OCI-LY1 (cell line): ENCODE results near the gene FGF3.

Source experiments
- H2AFZ ChIP-seq: fragments of 200-600 bp; sonication (generic), shearing (Covaris generic); 2 replicates; pipeline ENCODE4 v1.6.0; 2014; ENCODE audit warnings: antibody characterized with exemption, mild to moderate bottlenecking, low read length
- H3F3A ChIP-seq: fragments of 200-600 bp; sonication (generic), shearing (Covaris generic); 2 replicates; pipeline ENCODE4 v1.6.0; 2014; ENCODE audit warnings: mild to moderate bottlenecking, antibody characterized with exemption, low read length, moderate library complexity; ENCODE audit not compliant: insufficient read depth
- H3K27ac ChIP-seq: fragments of 200-600 bp; sonication (generic); 2 replicates; pipeline ENCODE4 v1.5.1; 2014; ENCODE audit warnings: low read length, mixed run types, mild to moderate bottlenecking, low read depth; ENCODE audit not compliant: poor library complexity, severe bottlenecking
- H3K27me3 ChIP-seq: fragments of 200-600 bp; sonication (generic); 2 replicates; pipeline ENCODE4 v1.6.0; 2014; ENCODE audit warnings: antibody characterized with exemption, mild to moderate bottlenecking, low read length, moderate library complexity; ENCODE audit not compliant: insufficient read depth
- H3K36me3 ChIP-seq: fragments of 200-600 bp; sonication (generic); 2 replicates; pipeline ENCODE4 v1.6.1; 2014; ENCODE audit warnings: mild to moderate bottlenecking, antibody characterized with exemption, low read length, moderate library complexity, mixed read lengths; ENCODE audit not compliant: insufficient read depth
- H3K4me1 ChIP-seq: fragments of 200-600 bp; sonication (generic); 2 replicates; pipeline ENCODE4 v1.5.1; 2014; ENCODE audit warnings: mild to moderate bottlenecking, low read length, moderate library complexity; ENCODE audit not compliant: insufficient read depth, severe bottlenecking
- H3K4me2 ChIP-seq: fragments of 200-600 bp; sonication (generic), shearing (Covaris generic); 2 replicates; pipeline ENCODE4 v1.6.1; 2014; ENCODE audit warnings: low read length
- H3K4me3 ChIP-seq: fragments of 200-600 bp; sonication (generic); 2 replicates; pipeline ENCODE4 v1.5.1; 2014; ENCODE audit warnings: low read length, low read depth, mild to moderate bottlenecking, mixed read lengths; ENCODE audit not compliant: poor library complexity, severe bottlenecking
- H3K79me2 ChIP-seq: fragments of 200-600 bp; shearing (Covaris generic); 2 replicates; pipeline ENCODE4 v1.6.1; 2016; ENCODE audit warnings: mixed run types, low read length, mixed read lengths; ENCODE audit not compliant: insufficient read depth
- H3K9ac ChIP-seq: fragments of 200-600 bp; sonication (generic), shearing (Covaris generic); 2 replicates; pipeline ENCODE4 v1.6.1; 2014; ENCODE audit warnings: mild to moderate bottlenecking, low read length, mixed read lengths
- H3K9me2 ChIP-seq: fragments of 200-600 bp; sonication (generic), shearing (Covaris generic); 2 replicates; pipeline ENCODE4 v1.6.1; 2014; ENCODE audit warnings: low read depth, mild to moderate bottlenecking, low read length, mixed read lengths
- H3K9me3 ChIP-seq: fragments of 200-600 bp; shearing (Covaris generic); 2 replicates; pipeline ENCODE4 v1.6.1; 2014; ENCODE audit warnings: low read length, mixed read lengths
- H4K20me1 ChIP-seq: fragments of 200-600 bp; sonication (generic), shearing (Covaris generic); 2 replicates; pipeline ENCODE4 v1.6.0; 2016; ENCODE audit warnings: mild to moderate bottlenecking, low read length; ENCODE audit not compliant: insufficient read depth
- EZH2 ChIP-seq: fragments of 200-600 bp; sonication (generic), shearing (Covaris generic); IDR thresholded peaks from 2 replicates; pipeline ENCODE4 v1.8.0; 2017; ENCODE audit warnings: borderline replicate concordance, mixed run types, mild to moderate bottlenecking, antibody characterized with exemption, low read length, moderate library complexity, mixed read lengths
- TF ChIP-seq, protein P1 (sequence below): fragments of 200-600 bp; sonication (generic), shearing (Covaris generic); IDR thresholded peaks from 2 replicates; pipeline ENCODE4 v1.5.1; 2017; ENCODE audit warnings: mild to moderate bottlenecking, antibody characterized with exemption, low read length, moderate library complexity, mixed read lengths

FGF3 gene

DNA sequence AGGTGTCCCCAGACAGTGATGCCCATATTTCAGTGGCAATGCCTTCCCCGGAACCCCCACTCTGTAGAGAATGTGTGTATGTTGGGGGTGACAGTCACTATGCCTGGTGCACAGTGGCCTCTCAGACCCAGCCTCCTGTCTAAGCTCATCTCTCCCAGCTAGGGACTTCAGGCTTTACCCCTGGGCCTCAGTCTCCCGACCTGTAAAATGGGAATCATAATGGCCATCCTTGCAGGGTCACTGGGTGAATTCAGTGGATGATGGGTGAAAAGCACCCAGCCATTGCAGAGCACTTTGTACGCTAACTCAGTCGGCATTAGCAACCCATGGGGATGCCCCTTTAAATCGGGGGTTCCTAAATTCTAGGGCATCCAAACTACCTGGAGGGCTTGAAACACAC, 18.9 kb downstream of the FGF3 start:
- H3K9ac ChIP-seq: no peak overlapping the region
- H3K9me3 ChIP-seq: no peaks in the 10 kb centered on the region
- no peak overlapping the region for H3K4me3 ChIP-seq
- no peaks in the 10 kb centered on the region for H4K20me1 ChIP-seq
- TF ChIP-seq EZH2: no peak
- TF ChIP-seq, protein P1, sequence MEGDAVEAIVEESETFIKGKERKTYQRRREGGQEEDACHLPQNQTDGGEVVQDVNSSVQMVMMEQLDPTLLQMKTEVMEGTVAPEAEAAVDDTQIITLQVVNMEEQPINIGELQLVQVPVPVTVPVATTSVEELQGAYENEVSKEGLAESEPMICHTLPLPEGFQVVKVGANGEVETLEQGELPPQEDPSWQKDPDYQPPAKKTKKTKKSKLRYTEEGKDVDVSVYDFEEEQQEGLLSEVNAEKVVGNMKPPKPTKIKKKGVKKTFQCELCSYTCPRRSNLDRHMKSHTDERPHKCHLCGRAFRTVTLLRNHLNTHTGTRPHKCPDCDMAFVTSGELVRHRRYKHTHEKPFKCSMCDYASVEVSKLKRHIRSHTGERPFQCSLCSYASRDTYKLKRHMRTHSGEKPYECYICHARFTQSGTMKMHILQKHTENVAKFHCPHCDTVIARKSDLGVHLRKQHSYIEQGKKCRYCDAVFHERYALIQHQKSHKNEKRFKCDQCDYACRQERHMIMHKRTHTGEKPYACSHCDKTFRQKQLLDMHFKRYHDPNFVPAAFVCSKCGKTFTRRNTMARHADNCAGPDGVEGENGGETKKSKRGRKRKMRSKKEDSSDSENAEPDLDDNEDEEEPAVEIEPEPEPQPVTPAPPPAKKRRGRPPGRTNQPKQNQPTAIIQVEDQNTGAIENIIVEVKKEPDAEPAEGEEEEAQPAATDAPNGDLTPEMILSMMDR: no peak
- no peaks in the 10 kb centered on the region for H3K79me2 ChIP-seq
- H3K27ac ChIP-seq: no peak overlapping the region
- no peaks in the 10 kb centered on the region for H3K4me1 ChIP-seq
- no peaks in the 10 kb centered on the region for H3F3A ChIP-seq
- peaks cover 9% of the 10 kb centered on the region; the same call in 1 of the 2 replicates for H3K27me3 ChIP-seq
- H2AFZ ChIP-seq: no peak overlapping the region
- no peaks in the 10 kb centered on the region for H3K36me3 ChIP-seq
- no peak overlapping the region for H3K4me2 ChIP-seq
- no peaks in the 10 kb centered on the region for H3K9me2 ChIP-seq

DNA sequence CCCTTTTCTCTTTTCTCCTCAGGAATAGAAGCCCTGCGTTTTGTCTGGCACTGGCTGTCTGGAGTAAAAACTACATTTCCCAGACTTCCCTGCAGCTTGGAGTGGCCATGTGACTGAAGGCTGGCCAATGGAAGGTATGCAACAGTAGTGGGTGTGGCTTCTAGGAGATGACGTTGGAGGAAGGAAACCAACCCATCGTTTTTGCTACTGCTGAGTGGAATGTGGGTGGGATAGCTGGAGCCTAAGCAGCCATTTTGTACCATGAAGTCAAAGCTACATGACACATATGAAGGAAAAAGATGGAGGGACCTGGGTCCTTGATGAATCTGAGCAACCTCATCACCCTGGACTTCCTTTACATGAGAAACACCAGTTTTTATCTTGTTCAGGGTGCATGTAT, 19.6 kb downstream of the FGF3 start:
- Histone ChIP-seq H3K9me2 (no peaks in the 10 kb centered on the region), H3K4me3 (no peak overlapping the region), H3F3A (no peaks in the 10 kb centered on the region), H3K36me3 (no peaks in the 10 kb centered on the region), H3K27ac (no peak overlapping the region), H3K4me1 (no peaks in the 10 kb centered on the region), H2AFZ (no peak overlapping the region), H3K4me2 (no peak overlapping the region), H3K79me2 (no peaks in the 10 kb centered on the region), H3K9ac (no peak overlapping the region), H4K20me1 (no peaks in the 10 kb centered on the region), H3K27me3 (0 out of 2 replicates have a peak, but pooled peaks cover 6% of the 10 kb centered on the region), H3K9me3 (no peaks in the 10 kb centered on the region)
- no peak for TF ChIP-seq EZH2
- TF ChIP-seq, protein P1: no peak

DNA sequence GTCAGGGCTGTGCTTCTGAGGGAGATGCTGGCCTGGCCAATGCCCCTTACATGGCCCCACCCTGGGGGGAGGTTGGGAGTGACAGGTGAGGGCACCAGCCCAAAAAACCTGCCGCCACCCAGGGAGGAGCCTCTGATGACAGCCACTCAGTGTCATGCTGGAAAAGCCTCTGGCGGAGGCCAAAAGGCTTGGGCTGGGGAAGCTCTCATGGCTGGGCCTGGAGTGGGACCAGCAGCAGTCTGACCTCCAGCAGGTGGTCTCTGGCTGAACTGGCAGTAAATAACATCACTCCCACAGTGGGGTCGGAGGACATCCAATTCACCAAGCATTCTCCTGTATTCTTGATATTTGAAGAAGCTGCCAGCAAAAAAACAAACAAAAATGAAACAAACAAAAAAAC, 20.1 kb downstream of the FGF3 start:
- Histone ChIP-seq H3K27me3 (0 out of 2 replicates have a peak, but pooled peaks cover 6% of the 10 kb centered on the region), H3K9me2 (no peaks in the 10 kb centered on the region), H3F3A (no peaks in the 10 kb centered on the region), H3K27ac (no peak overlapping the region), H3K4me1 (no peaks in the 10 kb centered on the region), H3K4me2 (no peak overlapping the region), H3K9me3 (no peaks in the 10 kb centered on the region), H3K36me3 (no peaks in the 10 kb centered on the region), H3K9ac (no peak overlapping the region), H3K79me2 (no peaks in the 10 kb centered on the region), H3K4me3 (no peak overlapping the region), H4K20me1 (no peaks in the 10 kb centered on the region), H2AFZ (no peak overlapping the region)
- TF ChIP-seq, protein P1: no peak
- no peak for TF ChIP-seq EZH2
